IPS-18c (cell line): ENCODE measurements around the gene LENEP.
A peak's percentile ranks its signal among the peaks of the same experiment; 100 is the strongest.

ENCODE experiments used
- H3K4me3 ChIP-seq: 2 replicates; pipeline ENCODE4 v1.7.0; 2013; ENCODE audit warnings: low read depth, mild to moderate bottlenecking, low read length, moderate library complexity; ENCODE audit not compliant: insufficient read depth
- H3K9me3 ChIP-seq: one replicate; pipeline ENCODE4 v1.6.1; 2013; ENCODE audit warnings: mild to moderate bottlenecking, low read length, moderate library complexity; ENCODE audit not compliant: control insufficient read depth, insufficient read depth

Gene LENEP, protein sequence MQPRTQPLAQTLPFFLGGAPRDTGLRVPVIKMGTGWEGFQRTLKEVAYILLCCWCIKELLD

DNA sequence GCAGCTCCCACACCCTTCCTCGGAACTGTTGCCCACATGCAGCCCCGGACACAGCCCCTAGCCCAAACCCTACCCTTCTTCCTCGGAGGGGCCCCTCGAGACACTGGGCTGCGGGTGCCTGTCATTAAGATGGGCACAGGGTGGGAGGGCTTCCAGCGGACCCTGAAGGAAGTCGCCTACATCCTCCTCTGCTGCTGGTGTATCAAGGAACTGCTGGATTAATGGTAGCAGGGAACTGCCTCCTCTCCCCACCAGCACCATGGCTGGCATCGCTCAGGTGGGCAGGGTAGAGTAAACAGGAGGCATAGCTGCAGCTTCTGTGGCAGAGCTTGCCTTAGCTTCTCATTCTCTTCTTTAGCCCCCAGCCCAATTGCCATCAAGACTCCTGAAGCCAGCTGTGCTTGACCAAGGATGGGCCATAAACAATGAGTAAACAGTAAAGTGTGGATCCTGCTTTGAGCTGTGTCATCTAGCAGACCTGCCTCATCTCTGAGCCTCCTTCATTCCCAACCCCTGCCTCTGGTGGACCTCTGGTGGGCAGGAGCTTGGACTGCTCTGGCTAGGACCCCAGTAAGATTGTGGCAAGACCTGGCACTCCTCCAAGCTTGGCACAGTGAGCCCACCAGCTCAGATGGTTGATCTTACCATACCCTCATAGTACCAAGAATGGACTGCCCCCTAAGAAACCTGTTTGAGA, at the start of gene LENEP:
Gene LENEP (plus strand): TSS at position 15 of the 697 bp plus-strand sequence. CDS start 22 bp downstream, at position 37.
- Histone ChIP-seq H3K9me3 (no peaks in the 10 kb centered on the region), H3K4me3 (no peak within 1 kb of the TSS)

DNA sequence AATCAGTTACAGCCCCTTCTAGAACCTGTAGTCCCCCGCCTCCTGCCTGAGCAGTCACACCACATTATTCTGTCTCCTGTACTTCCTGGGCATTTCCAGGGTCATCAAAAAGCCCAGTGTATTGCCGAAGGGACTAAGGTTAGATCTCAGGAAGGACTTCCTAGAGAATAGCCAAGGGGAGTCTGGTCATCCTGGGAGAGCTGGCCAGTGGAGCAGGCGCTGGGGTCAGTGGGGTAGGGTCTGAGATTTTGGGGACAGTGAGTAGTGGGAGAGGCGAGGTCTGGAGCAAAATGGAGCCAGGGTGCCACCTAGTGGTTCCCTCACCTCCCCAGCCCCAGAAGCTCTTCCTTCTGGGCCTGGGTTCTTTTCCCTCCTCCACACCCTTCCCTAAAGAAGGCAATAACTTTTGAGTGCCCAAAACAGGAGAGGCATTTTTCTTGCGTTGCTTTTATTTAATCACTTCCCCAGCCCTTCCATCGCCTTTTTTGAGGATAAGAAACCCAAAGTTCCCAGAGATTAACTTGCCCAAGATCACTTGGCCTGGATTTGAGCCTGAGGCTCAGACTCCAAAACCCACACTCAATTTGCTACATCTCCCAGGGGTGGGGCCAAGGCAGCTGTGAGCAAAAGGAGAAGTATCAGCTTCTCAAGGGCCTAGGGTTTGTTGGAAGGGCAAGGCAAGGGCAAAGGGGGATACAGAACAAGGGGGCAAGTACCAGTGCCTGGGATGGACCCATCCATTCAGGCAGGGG, 49.6 kb upstream of the LENEP start:
- H3K4me3 ChIP-seq: no peak overlapping the region
- H3K9me3 ChIP-seq: no peaks in the 10 kb centered on the region

DNA sequence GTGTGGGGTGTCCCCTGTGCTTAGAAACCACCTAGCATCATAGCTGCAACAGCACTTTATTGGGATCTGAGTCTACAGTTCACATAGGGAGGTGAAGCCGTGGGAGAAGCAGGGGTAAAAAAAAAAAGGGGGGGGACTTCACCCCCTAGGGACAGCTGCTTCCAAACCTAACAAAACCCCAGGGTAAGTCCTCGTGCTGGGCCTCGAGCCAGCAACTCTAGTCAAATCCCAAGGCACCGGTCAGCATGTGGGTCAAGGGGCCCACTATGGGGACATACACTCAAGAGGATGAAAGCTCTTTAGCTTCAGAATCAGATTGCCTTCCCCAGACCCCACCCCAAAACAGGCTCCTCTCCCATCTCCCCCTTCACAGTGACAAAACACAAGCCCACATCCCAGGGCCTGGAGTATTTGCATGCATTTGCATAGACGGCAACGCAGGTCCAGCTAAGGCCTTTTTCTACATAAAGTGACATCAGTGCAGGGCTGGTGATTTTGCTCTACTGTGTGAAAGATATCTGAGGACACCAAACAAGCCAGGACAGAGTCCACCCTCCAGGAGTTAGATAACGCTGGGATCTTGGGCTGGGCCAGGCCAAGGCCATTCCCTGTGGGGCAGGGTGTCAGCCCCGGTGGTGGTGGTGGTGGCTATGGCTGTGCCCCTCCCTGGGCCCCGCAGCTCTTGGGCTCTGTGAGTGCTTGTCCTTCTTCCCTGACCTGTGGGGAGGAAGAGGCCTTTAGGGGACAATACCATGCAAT, 48.8 kb upstream of the LENEP start:
- H3K9me3 ChIP-seq: no peaks in the 10 kb centered on the region
- no peak overlapping the region for H3K4me3 ChIP-seq

DNA sequence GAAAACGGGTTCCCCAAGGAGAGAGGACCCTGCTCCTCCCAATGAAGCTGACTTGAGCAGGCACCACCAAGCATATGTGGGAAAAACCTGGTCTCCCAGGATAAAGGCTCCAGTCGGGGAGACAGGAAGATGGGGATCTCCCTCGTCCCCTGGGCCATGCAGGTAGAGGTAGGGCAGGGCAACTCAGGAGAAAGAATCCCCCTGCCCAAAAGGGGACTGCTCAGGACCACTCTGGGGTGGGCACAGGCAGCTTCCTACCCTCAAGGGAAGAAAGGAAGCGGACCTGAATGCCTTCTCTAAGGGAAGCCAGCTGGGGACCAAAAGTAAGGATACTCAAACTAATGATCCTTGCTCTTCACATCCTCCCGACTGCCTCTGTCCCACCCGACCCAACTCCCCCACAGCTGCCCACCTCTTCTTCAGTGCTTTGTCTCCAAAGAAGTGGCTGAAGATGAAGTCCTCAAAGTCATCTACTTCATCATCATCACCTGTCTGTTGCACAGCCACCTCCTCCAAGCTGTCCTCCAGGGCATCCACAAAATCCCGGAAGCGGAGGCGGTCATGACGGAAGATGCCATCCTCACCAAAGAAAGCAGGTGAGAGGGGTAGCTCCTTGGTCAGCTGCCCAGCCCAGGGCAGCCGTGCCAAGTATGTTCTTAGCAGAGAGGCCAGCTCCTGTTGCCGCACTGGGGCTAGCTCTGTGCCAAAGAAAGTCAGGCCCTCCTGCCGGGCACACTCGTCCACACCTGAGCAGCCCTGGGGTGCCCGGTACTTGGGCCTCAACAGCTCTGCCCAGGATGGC, 48.0 kb upstream of the LENEP start:
- H3K4me3 ChIP-seq: no peak overlapping the region
- H3K9me3 ChIP-seq: no peaks in the 10 kb centered on the region

DNA sequence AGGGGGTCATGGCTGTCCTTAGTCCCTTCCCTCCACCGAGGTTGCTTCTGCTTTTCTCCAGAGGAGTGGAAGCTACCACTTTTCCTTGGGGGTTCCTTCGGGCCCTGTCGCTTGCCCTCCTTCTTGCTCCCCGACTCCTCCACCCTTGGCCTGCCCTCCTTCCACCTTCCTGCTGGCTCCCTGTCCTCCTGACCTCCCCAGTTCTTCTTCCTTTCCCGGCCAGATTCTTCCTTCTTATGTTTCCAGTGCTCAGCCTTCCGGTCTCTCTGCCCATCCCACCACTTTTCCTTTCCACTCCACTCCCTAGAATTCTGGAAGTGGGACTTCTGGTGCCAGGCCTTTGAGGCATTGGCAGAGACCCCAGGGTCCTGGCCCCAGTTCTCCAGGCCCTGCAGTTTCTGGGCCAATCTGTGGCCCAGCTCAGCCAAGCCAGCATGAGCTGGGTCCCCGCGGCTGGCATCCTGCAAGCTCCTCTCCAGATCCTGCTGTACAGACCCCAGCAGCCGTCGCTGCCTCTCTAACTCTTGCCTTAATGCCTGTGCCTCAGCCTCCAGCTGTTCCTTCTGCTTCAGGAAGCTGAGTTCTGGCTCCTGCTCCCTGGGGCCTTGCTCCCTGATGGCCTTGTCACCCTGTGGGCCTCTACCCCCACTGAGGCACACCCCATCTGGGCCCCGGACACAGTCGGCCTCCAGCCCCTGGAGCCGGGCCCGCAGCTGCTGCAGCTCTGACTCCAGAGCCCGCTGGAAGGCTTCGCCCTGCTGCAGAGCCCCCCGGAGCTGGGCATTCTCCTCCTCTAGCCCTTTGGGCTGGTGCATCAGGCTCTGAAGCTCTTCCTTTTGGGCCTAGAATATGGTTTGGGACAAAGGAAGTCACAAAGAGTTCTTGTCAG, 47.2 kb upstream of the LENEP start:
- Histone ChIP-seq H3K4me3 (no peak overlapping the region), H3K9me3 (no peaks in the 10 kb centered on the region)

DNA sequence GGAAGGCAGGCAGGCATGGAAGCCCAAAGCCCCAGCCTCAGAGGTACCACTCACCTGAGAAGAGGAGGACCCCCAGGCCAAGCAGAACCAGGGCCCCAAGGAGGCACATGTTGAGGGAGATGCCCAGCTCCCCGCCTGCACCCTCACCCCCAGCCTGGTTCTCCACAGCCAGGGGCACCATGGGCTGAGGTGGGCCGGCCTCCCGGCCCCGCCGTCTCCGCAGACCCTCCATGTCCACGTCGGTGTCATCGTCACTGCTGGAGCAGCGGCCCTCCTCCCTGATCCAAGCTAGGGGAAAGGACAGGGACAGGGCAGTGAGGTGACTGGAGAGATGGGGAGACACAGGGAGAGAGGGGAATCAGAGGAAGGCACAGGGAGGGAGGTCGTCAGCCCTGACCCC, 45.3 kb upstream of the LENEP start:
- H3K4me3 ChIP-seq: no peak overlapping the region
- H3K9me3 ChIP-seq: no peaks in the 10 kb centered on the region

DNA sequence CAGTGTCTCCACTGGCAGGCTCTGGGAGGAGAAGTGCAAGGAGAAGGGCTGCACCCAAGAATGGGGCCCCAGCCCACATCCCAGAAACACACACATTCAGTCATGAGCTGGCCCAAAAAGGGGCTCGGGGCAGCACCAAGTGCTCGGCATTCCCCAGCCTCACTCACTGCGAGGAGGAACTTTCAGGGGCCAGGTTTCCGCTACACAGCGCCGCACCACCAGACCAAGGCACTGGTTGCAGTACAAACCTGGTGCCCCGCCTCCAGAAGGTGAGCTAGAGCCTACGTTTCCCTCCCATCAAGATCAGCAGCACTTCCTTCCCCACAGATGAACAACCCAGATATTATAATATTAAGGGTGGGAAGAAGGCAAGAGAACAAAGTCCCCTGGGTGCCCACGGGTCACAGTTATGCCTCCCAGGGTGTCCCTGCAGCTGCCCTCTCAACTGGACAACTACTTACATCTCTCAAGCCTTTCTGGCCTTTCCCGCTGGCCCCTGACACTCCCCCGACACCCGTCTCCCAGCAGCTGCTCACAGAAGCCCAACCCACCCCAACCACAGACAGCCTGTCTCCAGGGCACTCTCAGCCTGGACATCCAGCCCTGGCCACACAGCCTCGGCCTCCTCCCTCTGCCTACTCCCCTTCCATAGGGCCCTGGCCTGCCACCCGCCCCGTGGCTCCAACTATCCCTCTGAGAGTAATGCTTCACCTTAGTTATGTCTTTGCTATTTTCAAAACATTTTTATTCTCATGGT, 41.3 kb upstream of the LENEP start:
- Histone ChIP-seq H3K4me3 (no peak overlapping the region), H3K9me3 (no peaks in the 10 kb centered on the region)

DNA sequence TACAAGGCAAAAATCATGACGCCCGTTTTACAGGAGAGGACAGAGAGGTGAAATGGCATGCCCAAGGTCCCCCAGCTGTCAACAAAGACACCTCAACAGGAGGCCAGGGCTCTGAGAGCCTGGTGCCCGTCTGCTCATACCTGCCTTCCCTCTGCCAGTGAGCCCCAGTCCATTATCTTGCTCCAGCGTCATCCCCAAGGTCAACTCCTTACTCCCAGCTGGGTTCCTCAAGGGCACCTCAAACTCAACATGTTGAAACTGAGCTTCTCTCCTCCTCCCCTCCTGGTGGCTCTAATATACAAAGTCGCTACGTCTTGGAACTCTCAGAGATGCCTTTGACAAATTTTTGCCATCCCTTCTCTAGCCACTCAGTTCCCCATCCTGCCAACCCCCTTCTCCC, 40.7 kb upstream of the LENEP start:
- no peaks in the 10 kb centered on the region for H3K9me3 ChIP-seq
- no peak overlapping the region for H3K4me3 ChIP-seq

DNA sequence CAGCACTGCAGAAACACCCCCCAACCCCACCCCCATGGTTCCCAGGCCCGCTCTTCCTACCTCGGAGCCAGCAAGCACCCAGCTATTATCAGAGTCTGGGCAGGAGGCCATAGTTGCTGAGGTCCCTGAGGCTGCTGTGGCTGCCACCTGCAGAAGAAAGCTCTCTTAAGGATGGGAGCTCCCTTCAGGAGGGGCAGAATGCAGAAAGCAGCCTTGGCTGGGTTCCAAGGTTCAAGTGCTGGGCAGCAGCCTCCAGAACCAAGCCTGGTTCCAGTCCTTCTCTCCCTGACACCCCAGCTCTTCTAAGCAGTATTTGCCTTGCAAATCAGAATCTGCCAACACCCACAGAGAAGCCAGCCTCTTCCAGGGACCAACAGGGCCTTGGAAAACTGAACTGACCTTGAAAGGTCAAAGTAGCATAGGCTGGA, 39.8 kb upstream of the LENEP start:
- H3K4me3 ChIP-seq: no peak overlapping the region

DNA sequence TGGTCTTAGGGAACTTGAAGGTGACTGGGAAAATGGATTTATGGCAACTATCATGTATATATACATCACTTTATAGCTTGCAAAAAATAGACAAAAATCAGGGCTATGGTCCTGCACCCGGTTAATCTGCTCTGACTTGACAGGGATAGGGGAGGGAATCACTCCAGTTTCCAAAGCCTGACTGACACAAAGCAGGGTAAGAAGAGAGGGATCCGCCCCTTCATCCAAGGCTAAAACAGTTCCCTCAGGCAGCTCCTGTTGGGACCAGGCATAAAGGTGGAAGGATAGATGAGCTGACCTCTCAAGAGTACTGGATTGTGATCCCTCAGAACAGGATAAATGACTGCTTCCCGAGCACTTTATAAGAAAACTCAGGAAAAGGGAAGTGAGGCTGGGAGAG, 38.8 kb upstream of the LENEP start:
- no peak overlapping the region for H3K4me3 ChIP-seq
- H3K9me3 ChIP-seq: no peaks in the 10 kb centered on the region

More for the DNA sequence above, 39.8 kb upstream of the LENEP start:
- H3K9me3 ChIP-seq: no peaks in the 10 kb centered on the region

DNA sequence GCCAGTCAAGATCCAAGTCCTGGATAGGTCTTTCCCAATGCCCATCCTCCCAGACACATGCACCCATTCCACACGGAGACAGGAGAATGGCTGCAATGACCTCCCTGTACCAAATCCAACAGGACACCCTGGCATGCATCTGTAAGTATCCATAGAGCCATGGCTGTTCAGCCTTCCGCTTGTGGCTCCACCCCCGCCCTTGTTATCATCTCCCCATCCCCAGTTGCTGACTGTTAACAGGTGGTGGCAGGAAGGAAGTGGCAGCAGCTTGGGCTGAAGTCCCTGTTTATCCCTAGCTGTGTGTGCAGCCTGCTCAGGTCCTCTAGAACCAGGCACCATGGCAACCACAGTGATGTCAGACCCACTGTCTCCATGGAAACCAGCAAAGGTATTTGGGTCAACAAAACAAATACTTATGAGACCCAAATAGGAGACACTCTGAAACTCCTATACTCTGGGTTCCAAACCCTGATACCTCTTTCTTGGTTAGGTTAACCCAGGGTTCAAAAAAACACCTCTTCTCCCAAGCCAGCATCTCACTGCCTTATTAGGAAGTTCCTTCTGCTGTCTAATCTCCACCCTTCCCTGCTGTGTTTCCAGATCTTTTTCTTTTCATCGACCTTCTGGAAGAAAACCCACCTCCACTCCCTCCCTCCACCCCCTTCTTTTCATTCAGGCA, 38.2 kb upstream of the LENEP start:
- H3K9me3 ChIP-seq: no peaks in the 10 kb centered on the region

DNA sequence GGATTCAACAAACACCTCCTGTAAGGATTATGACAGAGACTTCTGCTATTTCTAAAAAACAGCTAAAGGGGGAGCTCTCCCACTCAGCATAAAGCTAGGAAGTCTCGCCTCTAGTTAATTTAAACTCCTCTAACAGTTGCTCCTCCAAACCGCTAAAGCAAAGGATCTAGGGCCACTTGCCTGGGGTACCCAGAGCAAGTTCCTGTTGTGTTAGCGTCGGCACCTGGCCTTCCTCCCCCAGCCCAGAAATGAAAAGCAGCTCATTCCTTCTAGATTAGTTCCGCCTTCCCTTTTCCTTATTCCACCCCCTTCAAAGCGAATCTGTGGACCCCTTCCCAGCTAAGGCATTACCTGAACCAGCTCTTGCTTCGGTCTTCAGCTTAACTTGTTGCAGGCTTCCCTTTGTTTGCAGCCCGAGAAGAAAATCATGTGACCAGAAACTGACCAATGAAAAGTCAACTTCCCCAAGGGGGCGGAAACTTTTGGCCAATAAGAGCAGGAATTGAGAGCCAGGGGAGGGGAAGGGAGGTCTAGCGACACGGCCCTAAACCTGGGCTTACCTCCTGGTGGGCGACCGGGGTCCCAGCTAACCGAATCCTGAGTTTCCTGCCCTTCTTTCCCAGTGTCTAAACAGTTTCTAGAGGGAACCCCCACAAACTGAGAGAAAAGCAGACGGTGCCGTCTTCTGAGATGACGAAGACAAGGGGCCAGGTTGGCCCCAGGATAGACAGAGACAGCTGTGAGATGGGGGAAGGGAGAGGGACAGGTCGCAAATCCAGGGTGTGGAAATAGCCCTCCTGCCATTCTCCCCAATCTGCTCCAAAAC, 37.5 kb upstream of the LENEP start, which contains the start of gene PBXIP1:
Gene PBXIP1 (minus strand): TSS at position 382 of the 826 bp plus-strand sequence. CDS start 2,378 bp downstream, outside the sequence.
- Histone ChIP-seq H3K4me3 (peak within 1 kb of the TSS; percentile 59), H3K9me3 (no peaks in the 10 kb centered on the region)

More for the DNA sequence above, 38.2 kb upstream of the LENEP start:
- peak overlapping the region; percentile 59 for H3K4me3 ChIP-seq

DNA sequence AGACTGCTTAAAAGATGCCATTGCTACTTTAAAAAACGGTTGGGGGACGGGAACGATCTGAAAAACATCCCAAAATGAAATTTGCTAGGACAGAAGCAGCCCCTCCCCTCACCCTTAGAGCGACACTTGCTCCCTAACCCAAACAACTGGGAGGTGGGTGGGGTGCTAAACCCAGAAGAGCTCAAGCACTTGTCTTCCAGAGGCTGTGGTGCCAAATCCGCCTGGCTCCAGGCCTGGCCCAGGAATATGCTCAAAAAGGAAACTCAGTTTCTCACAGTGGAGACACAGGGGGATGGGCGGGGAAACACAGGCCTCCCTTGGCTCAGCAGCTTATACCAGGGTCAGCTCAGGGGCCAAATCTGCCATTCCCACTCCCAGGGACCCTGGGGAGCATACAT, 36.8 kb upstream of the LENEP start:
- Histone ChIP-seq H3K4me3 (peak overlapping the region; percentile 59; the same call in 1 of the 2 replicates), H3K9me3 (no peaks in the 10 kb centered on the region)

DNA sequence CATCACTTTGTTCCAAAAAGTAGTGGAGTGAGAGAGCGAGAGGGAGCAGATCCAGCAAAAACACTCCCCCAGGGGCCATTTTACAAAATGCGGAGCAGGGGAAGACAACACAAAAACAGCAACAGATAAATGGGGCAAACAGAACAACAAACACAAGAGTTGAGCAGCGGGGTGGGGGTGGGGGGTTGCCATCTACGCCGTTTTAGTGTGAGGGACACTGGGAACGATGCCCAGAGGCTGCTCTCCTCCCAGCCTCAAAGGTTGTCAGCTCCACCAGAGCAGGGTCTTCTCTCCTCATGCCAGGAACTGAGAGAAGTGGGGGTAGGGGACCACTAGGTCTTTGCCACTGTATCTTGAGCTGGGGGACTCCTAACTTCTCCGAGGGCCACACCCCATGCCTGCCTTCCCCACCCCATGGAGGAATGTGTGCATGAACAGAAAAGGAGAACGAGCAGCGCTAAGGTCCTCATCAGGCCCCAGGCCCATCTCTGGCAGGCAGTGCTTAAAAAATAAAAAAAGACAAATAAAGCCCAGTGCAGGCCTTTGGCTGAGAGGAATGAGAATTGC, 36.2 kb upstream of the LENEP start:
- H3K9me3 ChIP-seq: no peaks in the 10 kb centered on the region
- peak overlapping the region; percentile 59 for H3K4me3 ChIP-seq
